Measurements from ENCODE around the gene ERN1. TPM values are rescaled to one million over a fixed set of nuclear protein-coding genes. Genes with fewer than 3 reads are reported as not detected.

Gene ERN1
- total RNA-seq, 4 donors from 2014 or later, result 4.4 to 56.5 (median 15.0) TPM

GRCh38 chr17:64103391-64104364, 26.3 kb downstream of the ERN1 start:
- Histone ChIP-seq H3K4me1 (no peaks in the 10 kb centered on the region), H3K27me3 (no peaks in the 10 kb centered on the region), H3K9me3 (no peaks in the 10 kb centered on the region), H3K4me3 (no peak overlapping the region), H3K27ac (no peak overlapping the region), H3K36me3 (no peaks in the 10 kb centered on the region)
- DNase-seq, result no peak
- TF ChIP-seq POLR2A (IDR thresholded peaks at IDR 0.05) (no peak), CTCF (IDR thresholded peaks at IDR 0.05) (no peak)
- intact Hi-C loops (cut with DNase I; ENCODE audit: low total_unique reads), result no loop called here

- Histone ChIP-seq H3K4me1 (no peaks in the 10 kb centered on the region), H3K9me3 (no peaks in the 10 kb centered on the region), H3K36me3 (no peaks in the 10 kb centered on the region), H3K27ac (no peak overlapping the region), H3K4me3 (no peak overlapping the region), H3K27me3 (no peaks in the 10 kb centered on the region)
- TF ChIP-seq CTCF (IDR thresholded peaks at IDR 0.05), result no peak
- TF ChIP-seq POLR2A (IDR thresholded peaks at IDR 0.05), result no peak
- DNase-seq, result no peak
- intact Hi-C loops (cut with DNase I; ENCODE audit: low total_unique reads), result no loop called here
These were observed 27.1 kb downstream of the ERN1 start for GRCh38 chr17:64102627-64103390.

- H3K4me1 ChIP-seq, result peaks cover 0 to 3% of the 10 kb centered on the region in 2 donors
- intact Hi-C loops (cut with DNase I; ENCODE audit: low total_unique reads), result no loop called here
- H3K4me3 ChIP-seq, result no peak overlapping the region
- no peaks in the 10 kb centered on the region for H3K36me3 ChIP-seq
- no peaks in the 10 kb centered on the region for H3K27me3 ChIP-seq
- H3K27ac ChIP-seq, result no peak overlapping the region
- no peak for TF ChIP-seq CTCF (IDR thresholded peaks at IDR 0.05)
- no peak for TF ChIP-seq POLR2A (IDR thresholded peaks at IDR 0.05)
- no peak for DNase-seq
- no peaks in the 10 kb centered on the region for H3K9me3 ChIP-seq
These were observed 30.4 kb downstream of the ERN1 start for GRCh38 chr17:64099543-64099942.

GRCh38 chr17:64097196-64097936, 32.6 kb downstream of the ERN1 start:
- intact Hi-C loops (cut with DNase I; ENCODE audit: low total_unique reads), result no loop called here
- no peaks in the 10 kb centered on the region for H3K36me3 ChIP-seq
- no peaks in the 10 kb centered on the region for H3K27me3 ChIP-seq
- no peak overlapping the region for H3K4me3 ChIP-seq
- H3K4me1 ChIP-seq, result peaks cover 0 to 3% of the 10 kb centered on the region in 2 donors
- DNase-seq, result peak; percentile 35 to 62
- H3K27ac ChIP-seq, result peak overlapping the region; percentile 78 to 81
- H3K9me3 ChIP-seq, result no peaks in the 10 kb centered on the region
- no peak for TF ChIP-seq POLR2A (IDR thresholded peaks at IDR 0.05)
- no peak for TF ChIP-seq CTCF (IDR thresholded peaks at IDR 0.05)
